Stomach (tissue), 9 donors: ENCODE measurements around the gene MAST4. TPM values are rescaled to one million over a fixed set of nuclear protein-coding genes. Genes with fewer than 3 reads are reported as not detected.

Source experiments
- DNase-seq, 2 donors: peaks; one replicate each; pipeline versions ENCODE4 v3.0.0 to v3.0.0-alpha.2; 2013 to 2019
- H3K27ac ChIP-seq, 5 donors: fragments of 200-600 bp in 4 of 5; sonication (generic) in 4 of 5; one replicate each; pipeline ENCODE4 v1.5.1; 2013 to 2019; ENCODE audit warnings: mild to moderate bottlenecking in 1 of 5, moderate library complexity in 1 of 5
- H3K27me3 ChIP-seq, 3 donors: fragments of 200-600 bp; sonication (generic); one replicate each; pipeline ENCODE4 v1.5.1; 2017 to 2019; ENCODE audit warnings: mixed run types in 1 of 3
- H3K36me3 ChIP-seq, 4 donors: fragments of 200-600 bp; sonication (generic); 1 replicate in 3 of 4; 2 replicates in 1 of 4; pipeline ENCODE4 v1.5.1; 2016 to 2019
- H3K4me1 ChIP-seq, 4 donors: fragments of 200-600 bp; sonication (generic); one replicate each; pipeline ENCODE4 v1.5.1; 2016 to 2019
- H3K4me3 ChIP-seq, 4 donors: fragments of 200-600 bp; sonication (generic) in 3 of 4; one replicate each; pipeline ENCODE4 v1.5.1; 2016 to 2019; ENCODE audit warnings: mild to moderate bottlenecking in 1 of 4
- H3K9me3 ChIP-seq, 4 donors: fragments of 200-600 bp; sonication (generic); one replicate each; pipeline ENCODE4 v1.5.1; 2016 to 2019
- CTCF ChIP-seq, 7 experiments: fragments of 450-650 bp in 4 of 7; fragments of 200-600 bp in 3 of 7; sonication (generic) in 3 of 7; IDR thresholded peaks; one replicate each; pipeline ENCODE4 v1.5.1; 2016 to 2019; ENCODE audit warnings: antibody characterized with exemption in 7 of 7, control low read depth in 2 of 7, mild to moderate bottlenecking in 1 of 7
- EP300 ChIP-seq: sonication (generic); formaldehyde crosslinking; IDR thresholded peaks from one replicate; pipeline ENCODE4 v1.6.1; 2017; ENCODE audit warnings: antibody characterized with exemption
- POLR2A ChIP-seq, 4 donors: fragments of 450-650 bp; IDR thresholded peaks; one replicate each; pipeline ENCODE4 v1.6.1; 2016; ENCODE audit warnings: antibody characterized with exemption in 4 of 4, control low read depth in 2 of 4, mild to moderate bottlenecking in 1 of 4, moderate library complexity in 1 of 4
- POLR2AphosphoS5 ChIP-seq, 3 donors: sonication (generic); formaldehyde crosslinking; IDR thresholded peaks; one replicate each; pipeline ENCODE4 v1.6.1; 2016; ENCODE audit warnings: antibody characterized with exemption in 3 of 3
- WGBS, 5 donors: extraction: QIAGEN DNeasy Blood & Tissue Kit in 3 of 5; methylation state at CpG; one replicate each; pipeline versions ENCODE4 v1.1.5 to v1.1.7; 2013 to 2018; 5-methylcytosine and 5-hydroxymethylcytosine counted together
- intact Hi-C: fragments of 100-400 bp; cut with DNase I; formaldehyde crosslinking; loops from one replicate; pipeline ENCODE4 v1.15.1; 2023; ENCODE audit warnings: low total_unique reads
- polyA plus RNA-seq, 3 donors: library from polyadenylated mRNA; stranded (reverse); fragments of 200-250 nt; gene quantifications; one replicate each; pipeline ENCODE4 v1.2.3, GENCODE V29; 2013
- total RNA-seq, 5 donors: library from RNA; depleted of rRNA; stranded (reverse); fragments of >200 nt; gene quantifications; one replicate each; pipeline versions ENCODE4 v1.1.0 to v1.2.3, GENCODE V29; 2014 to 2016
- donor health status: healthy with polysubstance abuse.
- donor health status: Bipolar disorder and iron deficiency.
- donor health status: healthy.

Gene MAST4
- total and polyA plus RNA-seq, 8 donors, result 1.5 to 52.5 (median 32.1) TPM

- no peaks in the 10 kb centered on the region for H3K9me3 ChIP-seq
Observed at GRCh38 chr5:67077296-67077695, 481.1 kb downstream of the MAST4 start.

GRCh38 chr5:67081261-67081660, 485.1 kb downstream of the MAST4 start:
- intact Hi-C loops, result no loop called here
- no peak for DNase-seq
- no peak overlapping the region for H3K4me3 ChIP-seq
- WGBS, 5 donors, result 78 to 91% (median 89%) methylated on average over 2 of the region's 2 CpGs
- no peak for TF ChIP-seq EP300
- no peak for TF ChIP-seq CTCF (IDR thresholded peaks at IDR 0.05)
- no peak for TF ChIP-seq POLR2A (IDR thresholded peaks at IDR 0.05)
- no peak for TF ChIP-seq POLR2AphosphoS5 (IDR thresholded peaks at IDR 0.05)
- no peaks in the 10 kb centered on the region for H3K27me3 ChIP-seq
- H3K27ac ChIP-seq, result no peak overlapping the region
- no peaks in the 10 kb centered on the region for H3K36me3 ChIP-seq
- no peaks in the 10 kb centered on the region for H3K9me3 ChIP-seq
- peaks cover 0 to 34% (median 0%) of the 10 kb centered on the region in 4 donors for H3K4me1 ChIP-seq

More at GRCh38 chr5:67077296-67077695, 481.1 kb downstream of the MAST4 start:
- Histone ChIP-seq H3K4me3 (no peak overlapping the region), H3K27me3 (no peaks in the 10 kb centered on the region), H3K4me1 (peaks cover 0 to 16% (median 0%) of the 10 kb centered on the region in 4 donors), H3K36me3 (no peaks in the 10 kb centered on the region), H3K27ac (no peak overlapping the region)
- intact Hi-C loops, result no loop called here
- DNase-seq, result no peak
- 91 to 99% (median 97%) methylated on average over 4 of the region's 4 CpGs for WGBS, 5 donors
- TF ChIP-seq POLR2AphosphoS5 (IDR thresholded peaks at IDR 0.05), result no peak
- no peak for TF ChIP-seq CTCF (IDR thresholded peaks at IDR 0.05)
- no peak for TF ChIP-seq EP300
- TF ChIP-seq POLR2A (IDR thresholded peaks at IDR 0.05), result no peak

GRCh38 chr5:67082941-67083340, 486.7 kb downstream of the MAST4 start:
- H3K27me3 ChIP-seq, result no peaks in the 10 kb centered on the region
- H3K9me3 ChIP-seq, result no peaks in the 10 kb centered on the region
- intact Hi-C loops, result no loop called here
- TF ChIP-seq EP300, result no peak
- no peak for TF ChIP-seq POLR2AphosphoS5 (IDR thresholded peaks at IDR 0.05)
- TF ChIP-seq POLR2A (IDR thresholded peaks at IDR 0.05), result no peak
- H3K4me1 ChIP-seq, result peaks cover 0 to 34% (median 0%) of the 10 kb centered on the region in 4 donors
- H3K36me3 ChIP-seq, result no peaks in the 10 kb centered on the region
- 57 to 77% (median 67%) methylated on average over 1 of the region's 1 CpG for WGBS, 5 donors
- no peak for DNase-seq
- H3K27ac ChIP-seq, result no peak overlapping the region
- no peak overlapping the region for H3K4me3 ChIP-seq

GRCh38 chr5:67085616-67086015, 489.4 kb downstream of the MAST4 start:
- no peak for DNase-seq
- no peak overlapping the region for H3K27ac ChIP-seq
- no peaks in the 10 kb centered on the region for H3K9me3 ChIP-seq
- peaks cover 0 to 3% (median 2%) of the 10 kb centered on the region in 4 donors for H3K36me3 ChIP-seq
- intact Hi-C loops, result no loop called here
- H3K4me3 ChIP-seq, result no peak overlapping the region
- 70 to 85% (median 81%) methylated on average over 4 of the region's 4 CpGs for WGBS, 5 donors
- H3K27me3 ChIP-seq, result no peaks in the 10 kb centered on the region
- TF ChIP-seq POLR2A (IDR thresholded peaks at IDR 0.05) (no peak), EP300 (no peak), POLR2AphosphoS5 (IDR thresholded peaks at IDR 0.05) (no peak), CTCF (IDR thresholded peaks at IDR 0.05) (no peak)
- peaks cover 0 to 50% (median 12%) of the 10 kb centered on the region in 4 donors for H3K4me1 ChIP-seq

GRCh38 chr5:67089200-67089725, 493.1 kb downstream of the MAST4 start:
- H3K4me1 ChIP-seq, result peaks cover 0 to 41% (median 20%) of the 10 kb centered on the region in 4 donors
- 57 to 67% (median 64%) methylated on average over 4 of the region's 4 CpGs for WGBS, 5 donors
- H3K27ac ChIP-seq, result peak overlapping the region in 2 of 5 donors; percentile 27 to 57
- peak in 1 of 2 donors; percentile 17 for DNase-seq
- H3K9me3 ChIP-seq, result no peaks in the 10 kb centered on the region
- TF ChIP-seq POLR2A (IDR thresholded peaks at IDR 0.05), result no peak
- peak in 1 of 3 donors; percentile 20 for TF ChIP-seq POLR2AphosphoS5 (IDR thresholded peaks at IDR 0.05)
- peaks cover 0 to 6% (median 5%) of the 10 kb centered on the region in 4 donors for H3K36me3 ChIP-seq
- H3K4me3 ChIP-seq, result no peak overlapping the region
- intact Hi-C loops, result no loop called here
- H3K27me3 ChIP-seq, result no peaks in the 10 kb centered on the region
